Activated CD4-positive, alpha-beta T cell treated with anti-CD3 and anti-CD28 coated beads, Interleukin-2, amount 50 U/mL, for 1 hour (primary cell): ENCODE data around the gene CALHM4.

Source experiments
- DNase-seq: peaks from one replicate; pipeline ENCODE4 v3.0.0-alpha.2; 2020

The CALHM4 gene, protein sequence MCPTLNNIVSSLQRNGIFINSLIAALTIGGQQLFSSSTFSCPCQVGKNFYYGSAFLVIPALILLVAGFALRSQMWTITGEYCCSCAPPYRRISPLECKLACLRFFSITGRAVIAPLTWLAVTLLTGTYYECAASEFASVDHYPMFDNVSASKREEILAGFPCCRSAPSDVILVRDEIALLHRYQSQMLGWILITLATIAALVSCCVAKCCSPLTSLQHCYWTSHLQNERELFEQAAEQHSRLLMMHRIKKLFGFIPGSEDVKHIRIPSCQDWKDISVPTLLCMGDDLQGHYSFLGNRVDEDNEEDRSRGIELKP

DNA sequence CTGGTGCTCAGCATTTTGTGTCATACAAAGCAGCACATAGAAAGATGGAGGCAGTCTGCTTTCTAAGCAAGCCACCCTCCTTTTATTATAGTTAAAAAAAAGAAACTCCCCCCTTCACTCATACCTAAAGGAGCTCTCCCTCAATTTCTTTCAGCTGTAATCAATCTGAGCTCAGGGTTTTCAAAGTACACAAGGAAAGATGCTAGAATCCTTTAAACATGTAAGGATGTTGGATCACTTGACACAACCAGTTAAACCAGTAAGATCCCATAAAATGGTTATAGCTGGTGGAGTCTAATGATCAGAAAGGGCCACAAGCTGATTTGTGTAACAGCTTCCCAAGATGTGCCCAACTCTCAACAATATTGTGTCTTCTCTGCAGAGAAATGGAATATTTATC, at the start of gene CALHM4:
TSS of gene CALHM4 (plus strand) at position 301 of the 400 bp plus-strand sequence. CDS start at position 344, 43 bp downstream.
- no peak for DNase-seq

DNA sequence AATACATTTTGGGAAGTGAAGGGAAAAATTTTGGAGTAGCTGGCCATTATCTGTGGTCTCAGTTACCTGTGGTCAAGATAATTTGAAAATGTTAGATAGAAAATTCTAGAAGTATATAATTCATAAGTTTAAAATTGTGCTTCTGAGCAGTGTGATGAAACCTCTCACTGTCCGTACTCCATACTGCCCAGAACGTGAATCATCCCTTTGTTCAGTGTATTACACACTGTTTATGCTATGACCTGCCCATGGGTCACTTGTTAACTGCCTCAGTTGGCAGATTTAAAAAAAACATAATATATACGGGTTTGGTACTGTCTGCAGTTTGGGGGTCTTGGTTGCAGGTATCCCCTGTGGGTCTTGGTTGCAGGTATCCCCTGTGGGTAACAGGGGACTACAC, 46.2 kb upstream of the CALHM4 start:
- DNase-seq = no peak

DNA sequence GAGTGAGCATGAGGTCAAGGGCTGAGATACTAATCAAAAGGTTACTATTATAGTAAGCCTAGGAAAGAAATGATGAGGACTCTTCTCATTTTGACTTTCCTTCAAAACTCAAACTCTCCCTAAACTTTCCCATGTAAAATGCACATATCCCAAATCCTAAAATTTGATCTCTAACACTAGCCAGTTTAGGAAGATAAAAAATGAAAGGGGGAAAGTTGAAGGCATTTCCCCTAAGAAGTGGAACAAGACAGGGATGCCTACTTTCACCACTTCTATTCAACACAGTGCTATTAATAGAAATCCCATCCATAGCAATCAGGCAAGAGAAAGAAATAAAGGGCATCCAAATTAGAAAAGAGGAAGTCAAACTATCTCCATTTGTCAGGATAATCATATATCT, 45.0 kb upstream of the CALHM4 start:
- no peak for DNase-seq

DNA sequence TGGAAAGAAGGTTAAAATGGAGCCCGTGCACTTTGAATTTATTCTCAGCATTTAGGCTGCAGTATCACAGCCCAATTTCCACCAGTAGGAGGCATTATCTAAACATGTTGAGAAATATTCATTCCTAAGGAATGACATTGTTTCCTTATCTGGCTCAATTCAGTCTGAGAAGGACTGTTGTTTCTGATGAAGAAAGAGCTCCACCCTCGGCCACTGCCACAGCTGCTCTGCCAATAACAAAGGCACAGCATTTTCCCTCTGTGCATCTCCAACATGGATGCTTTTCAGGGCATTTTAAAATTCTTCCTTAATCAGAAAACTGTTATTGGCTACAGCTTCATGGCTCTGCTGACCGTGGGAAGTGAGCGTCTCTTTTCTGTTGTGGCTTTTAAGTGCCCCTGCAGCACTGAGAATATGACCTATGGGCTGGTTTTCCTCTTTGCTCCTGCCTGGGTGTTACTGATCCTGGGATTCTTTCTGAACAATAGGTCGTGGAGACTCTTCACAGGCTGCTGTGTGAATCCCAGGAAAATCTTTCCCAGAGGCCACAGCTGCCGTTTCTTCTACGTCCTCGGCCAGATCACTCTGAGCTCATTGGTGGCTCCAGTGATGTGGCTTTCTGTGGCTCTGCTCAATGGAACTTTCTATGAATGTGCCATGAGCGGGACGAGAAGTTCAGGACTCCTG, 42.0 kb upstream of the CALHM4 start, which contains the start of gene CALHM5:
TSS of gene CALHM5 (plus strand) at position 216 of the 687 bp plus-strand sequence. CDS start at position 274, 58 bp downstream.
- no peak for DNase-seq

DNA sequence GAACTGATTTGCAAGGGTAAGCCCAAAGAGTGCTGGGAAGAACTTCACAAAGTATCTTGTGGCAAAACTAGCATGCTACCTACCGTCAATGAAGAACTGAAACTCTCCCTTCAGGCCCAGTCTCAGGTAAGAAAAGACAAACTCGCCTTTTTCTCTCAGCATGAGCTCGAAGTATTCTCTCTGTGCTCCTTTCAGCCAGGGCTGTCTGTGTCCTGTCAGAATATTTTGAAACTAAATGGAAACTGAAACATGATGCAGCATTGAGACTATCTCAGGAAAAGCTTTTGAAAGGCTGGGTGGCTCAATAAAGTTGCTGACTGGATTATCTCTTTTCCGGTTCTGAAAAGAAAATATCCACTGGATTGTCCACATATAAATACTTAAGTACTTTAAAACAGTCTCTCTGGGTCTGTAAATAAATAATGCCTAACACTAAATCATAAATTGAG, 41.4 kb upstream of the CALHM4 start:
- DNase-seq = no peak

DNA sequence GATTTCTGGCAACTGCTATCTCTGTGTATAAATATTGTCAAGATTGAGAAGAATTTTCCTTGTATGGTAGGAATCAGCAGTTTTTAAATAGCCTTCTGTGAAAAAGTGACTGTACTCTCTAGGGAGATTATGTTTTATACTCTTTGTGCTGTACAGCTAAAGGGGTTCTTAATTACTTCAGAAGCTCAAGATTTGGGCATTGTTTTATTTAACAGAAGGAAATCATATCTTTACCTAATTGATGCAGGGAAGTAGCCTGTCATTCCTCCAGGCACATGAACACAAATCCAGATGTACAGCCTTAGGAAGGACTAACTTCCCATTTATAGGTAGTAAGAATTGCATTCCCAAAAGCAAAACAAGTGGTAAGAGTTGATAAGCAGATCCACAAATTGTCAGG, 40.8 kb upstream of the CALHM4 start:
- no peak for DNase-seq

DNA sequence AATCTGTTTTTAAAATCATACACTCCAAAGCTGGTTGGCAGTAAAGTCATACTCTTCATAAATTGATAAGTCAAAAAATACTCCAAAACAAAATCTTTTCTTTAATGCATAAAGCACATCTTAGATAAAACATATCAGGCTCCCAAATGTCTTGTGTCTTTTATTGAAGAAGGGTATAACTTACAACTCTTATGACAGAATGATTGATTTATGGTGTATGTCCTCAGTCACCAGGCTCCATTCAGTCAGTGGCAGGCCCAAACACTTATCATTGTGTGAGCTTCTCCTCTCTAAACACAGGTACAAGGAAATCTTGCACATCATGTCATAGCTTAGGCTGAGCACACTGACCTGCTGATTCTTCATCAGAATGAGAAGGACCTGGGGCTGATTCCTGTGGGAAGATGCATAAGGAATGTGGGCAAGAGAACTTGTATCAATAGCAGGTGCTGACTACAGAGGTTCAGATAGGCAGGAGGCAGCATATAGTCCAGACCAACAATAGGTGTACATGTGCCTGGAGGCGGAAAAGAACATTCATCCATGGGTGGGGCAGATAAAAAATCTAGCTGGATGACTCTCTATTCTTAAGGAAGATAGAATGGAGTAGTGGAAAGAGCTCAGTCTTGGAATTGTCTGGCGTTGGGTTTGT, 40.2 kb upstream of the CALHM4 start:
- no peak for DNase-seq

DNA sequence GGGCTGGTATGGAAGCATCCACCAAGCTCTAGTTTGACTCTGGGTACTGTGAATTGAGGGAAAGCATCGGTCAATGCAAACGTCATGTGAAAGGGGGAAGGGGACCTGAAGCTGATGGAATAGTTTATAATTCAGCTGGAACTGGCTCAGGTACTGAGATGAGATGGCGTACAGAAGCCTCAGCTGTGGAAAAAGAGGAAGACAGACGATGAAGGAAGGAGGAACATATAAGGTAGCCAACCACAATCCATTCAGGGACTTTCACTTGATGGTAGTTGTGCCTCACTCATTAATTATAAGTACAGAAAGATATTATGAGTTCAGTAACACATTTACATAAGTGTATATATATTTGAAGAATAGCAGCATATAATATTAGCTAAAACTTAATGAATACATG, 39.4 kb upstream of the CALHM4 start:
- no peak for DNase-seq

DNA sequence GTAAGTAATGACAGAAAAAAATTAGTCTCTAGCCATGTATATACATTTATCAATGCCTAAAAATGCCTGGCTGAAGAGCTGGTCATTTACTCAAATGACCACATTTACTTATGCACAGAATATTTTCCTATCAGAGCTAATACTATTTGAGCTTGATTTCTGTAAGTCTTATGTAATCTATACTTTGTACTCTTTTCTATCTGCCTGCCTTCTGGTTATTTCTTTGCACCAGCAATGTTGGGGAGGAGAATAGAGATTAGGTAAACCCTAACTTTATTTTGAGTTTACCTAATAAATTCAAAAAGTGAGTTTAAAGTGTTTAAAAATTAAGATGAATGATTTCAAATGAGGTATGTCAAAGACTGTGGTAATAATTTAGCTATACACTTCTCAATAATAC, 38.4 kb upstream of the CALHM4 start:
- no peak for DNase-seq

DNA sequence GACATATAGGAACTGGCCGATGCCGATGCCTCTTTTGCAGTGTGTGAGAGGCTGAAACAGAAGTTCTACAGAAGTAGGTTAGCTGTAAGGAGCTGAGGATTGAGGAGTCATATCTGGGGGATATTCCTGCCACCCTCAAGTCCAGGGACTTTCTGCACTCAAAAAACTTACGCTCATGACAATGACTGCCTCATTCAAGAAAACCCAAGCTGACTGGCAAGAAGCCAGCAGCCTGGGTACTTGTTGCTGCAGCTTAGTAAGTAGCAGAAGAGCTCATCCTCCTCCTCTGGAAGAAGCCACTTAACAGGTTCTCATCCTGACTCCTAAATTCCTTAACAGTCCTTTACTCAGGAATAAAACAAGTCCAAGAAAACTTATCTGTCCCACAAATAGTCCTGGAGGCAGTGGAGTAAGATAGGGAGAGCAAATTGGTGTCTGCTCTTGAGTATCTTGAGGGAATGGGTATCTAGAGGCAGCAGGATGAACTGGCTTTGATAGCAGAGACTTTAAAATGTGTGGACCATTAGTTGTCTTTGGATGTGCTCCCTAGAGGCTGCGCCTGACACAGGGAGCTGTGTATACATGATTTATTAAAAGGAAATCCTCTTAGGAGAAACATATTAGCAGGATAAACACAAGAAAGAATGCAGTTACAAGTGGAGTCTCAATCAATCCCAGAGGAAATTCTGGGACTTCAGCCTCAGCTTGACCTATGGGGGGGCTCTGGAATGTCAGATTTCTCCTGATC, 34.8 kb upstream of the CALHM4 start:
- DNase-seq = no peak

DNA sequence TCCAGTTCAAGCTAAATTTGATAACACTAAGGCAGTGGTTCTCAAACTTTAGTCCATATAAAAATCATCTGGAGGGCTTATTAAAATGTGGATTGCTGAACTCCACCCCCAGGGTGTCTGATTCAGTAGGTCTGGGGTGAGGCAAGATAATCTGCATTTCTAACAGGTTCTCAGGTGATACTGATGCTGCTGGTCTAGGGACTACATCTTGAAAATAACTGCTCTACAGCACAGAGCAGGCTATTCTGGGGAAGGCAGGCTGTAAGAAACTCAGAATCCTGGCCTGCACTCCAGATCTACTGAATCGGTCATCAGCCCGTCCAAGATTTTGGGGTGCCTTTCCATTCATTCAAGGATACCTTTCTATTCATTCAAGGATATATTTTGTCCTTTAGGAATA, 30.7 kb upstream of the CALHM4 start:
- no peak for DNase-seq

DNA sequence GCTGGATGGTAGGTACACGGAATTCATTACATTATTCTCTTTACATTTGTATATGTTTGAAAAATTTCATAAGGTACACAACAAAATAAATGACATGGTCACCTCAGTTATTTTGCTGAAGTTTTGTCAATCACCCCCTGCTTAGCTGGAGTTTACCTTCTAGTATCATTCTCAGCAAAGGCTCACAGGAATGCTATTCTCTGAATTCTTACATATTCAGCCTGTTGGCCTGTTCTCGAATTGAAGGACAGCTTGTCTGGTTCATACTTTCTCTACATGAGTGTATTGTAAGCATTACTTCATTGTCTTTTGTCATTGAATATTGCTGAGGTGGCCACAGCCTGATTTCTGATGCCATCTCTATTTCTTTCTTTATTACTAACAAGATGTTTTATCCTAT, 29.3 kb upstream of the CALHM4 start:
- DNase-seq = no peak

DNA sequence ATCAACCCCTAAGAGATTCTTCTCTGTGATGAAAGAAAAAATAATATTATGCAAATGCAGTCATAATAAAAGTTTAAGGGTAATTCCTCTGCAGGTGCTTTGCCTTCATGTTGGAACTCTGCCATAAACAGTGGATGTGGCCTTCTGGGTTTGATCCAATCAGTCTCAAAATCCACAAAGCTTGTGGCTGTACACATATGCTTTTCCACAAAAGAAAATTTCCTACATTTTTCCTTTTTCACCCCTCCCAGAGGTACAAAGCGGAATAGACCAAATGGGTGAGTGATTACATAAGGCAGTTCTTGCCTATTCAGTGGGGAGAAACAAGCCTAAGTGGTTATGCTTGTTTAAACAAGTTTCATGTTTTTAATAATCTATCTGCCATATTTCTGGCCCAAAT, 25.4 kb upstream of the CALHM4 start:
- no peak for DNase-seq

DNA sequence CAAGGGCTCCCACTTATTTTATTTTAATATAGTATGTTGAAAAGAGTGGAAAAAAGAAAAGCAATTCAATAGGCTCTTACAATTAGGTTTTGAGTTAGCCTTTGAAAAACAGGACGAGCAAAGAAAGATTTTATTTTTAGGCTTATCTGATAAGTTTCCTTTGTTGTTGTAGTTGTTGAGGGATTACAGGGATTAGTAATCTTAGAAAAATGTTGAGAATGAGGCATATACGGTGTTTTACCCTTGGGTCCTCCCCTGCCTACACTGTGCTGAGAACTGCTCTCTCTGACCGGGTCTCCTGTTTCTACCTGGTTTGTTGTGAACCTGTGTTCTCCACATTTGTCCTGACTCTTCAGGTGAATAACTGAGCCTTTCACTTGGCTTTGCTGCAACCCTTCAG, 24.8 kb upstream of the CALHM4 start:
- no peak for DNase-seq

DNA sequence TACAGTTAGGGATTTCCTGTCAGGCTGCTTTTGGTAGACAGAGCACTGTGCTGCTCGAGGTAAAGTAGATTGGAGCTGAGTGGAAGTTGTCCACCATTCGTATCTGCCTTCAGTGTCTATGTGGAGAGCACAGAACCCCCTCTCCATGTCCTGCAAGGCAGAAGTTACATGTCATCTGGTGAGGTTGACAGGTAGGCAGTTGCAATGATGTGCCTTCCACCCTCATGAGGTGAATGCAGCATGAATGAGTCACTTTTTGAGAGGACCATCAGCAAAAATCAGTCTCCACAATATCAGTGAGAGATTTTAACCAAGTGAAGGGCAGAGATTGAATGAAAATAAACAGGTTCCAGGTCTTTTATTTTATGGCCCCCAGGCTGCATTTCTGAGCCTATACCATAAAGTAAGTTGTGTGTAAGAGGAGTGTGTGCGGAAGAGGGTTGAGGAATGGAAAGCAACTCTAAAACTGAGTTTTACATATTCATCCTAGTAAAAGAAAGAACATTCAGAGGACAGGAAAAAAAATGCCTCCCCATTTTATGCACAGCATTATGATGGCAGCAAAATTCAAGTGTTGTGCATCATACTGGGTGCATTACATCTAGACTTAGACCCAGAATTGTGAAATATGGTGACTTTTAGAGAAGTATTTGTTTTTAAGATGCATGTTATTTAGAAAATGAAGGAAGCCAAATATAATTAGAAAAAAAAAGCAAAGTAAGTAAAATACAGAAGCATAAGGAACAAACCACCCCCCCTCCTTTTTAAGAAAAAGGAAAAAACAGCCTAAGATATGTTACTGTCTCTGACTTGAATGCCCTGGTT, 23.9 kb upstream of the CALHM4 start:
- no peak for DNase-seq

DNA sequence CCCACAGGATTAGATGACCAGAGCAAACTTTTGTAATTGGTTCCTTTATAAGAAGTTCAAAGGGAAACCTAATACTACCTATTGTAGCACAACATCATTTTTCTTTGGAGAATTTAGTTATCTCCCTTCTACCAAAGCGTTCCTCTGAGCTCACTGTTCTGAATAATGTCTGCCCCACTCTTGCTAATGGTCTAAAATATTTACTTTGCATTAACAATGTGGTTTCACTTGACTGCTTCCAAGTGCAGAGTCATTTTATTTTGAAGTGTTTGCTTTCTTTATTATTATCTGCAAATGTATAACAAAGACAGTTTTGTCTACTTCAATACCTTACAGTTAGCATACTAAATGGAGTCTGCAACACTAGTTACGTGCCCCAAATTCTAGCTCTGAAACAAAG, 23.1 kb upstream of the CALHM4 start:
- DNase-seq = no peak

DNA sequence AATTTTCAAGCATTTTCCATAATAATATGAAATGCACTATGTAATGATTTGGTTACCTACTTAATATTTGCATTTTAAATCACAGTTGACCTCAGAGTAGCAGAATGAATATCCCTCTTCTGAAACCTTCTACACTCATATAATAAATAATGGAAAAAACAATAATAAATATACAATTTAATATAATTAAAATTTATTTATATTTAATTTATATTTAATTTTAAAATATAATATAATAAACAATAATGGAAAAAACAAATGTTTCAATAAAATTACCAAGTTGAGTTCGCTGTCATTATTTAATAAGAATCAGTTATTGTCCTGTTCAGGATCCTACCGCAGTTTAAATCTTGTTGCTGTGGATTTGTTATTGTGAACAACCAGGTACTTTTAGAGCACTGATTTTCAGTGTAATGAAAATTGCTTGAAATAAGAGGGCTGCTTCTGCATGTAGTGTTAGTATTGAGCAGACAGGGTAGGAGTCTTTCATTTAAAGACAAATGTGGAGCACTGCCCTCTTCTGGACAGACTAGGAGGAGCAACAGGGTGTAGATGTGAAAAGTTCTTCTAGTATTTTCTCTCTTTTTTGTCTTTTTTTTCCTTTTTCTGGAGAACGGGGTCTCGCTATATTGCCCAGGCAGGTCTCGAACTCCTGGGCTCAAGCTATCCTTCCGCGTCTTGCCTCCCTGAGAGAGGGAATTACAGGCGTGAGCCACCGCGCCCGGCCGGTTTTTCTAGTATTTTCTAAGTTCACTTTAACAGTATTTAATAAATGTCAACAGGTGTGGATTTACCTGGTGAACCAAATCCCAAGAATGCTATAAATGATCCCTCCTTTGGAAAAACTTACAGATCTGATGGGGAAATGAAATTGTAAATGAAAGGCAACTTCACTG, 21.6 kb upstream of the CALHM4 start:
- peak; percentile 61 for DNase-seq

DNA sequence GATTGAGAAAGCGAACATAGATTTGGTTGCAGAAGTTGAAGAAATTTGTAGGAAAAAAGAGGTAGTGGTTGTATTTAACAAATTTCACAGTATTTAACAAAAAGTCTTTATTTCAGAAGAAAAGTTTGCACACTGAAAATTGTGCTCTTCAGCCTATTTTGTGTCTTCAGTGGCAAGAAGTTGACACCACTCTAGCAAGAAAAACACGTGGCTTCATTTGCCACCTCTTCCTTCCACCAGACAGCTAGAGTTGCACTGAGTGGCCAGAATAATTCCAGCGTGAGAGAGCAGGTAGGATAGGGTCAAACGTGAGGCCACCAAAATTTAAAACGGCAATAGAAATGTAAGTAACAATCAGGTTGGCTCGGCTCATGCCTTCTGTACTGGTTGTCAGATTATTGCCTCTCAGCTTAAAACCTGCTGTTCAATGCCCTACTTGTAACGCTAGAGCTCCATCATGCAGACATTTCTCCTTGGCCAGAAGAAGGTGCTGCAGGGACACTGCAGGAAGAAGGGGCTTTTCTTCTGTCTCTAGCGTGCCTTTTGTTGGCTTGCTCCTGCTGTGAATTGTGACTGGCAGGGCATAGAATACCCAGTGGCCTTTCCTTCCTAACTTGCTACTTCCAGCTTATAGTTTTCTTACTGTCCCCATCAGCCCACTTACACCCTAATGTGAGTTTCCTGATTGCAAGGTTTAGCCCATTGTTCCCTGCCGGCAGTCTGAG, 20.2 kb upstream of the CALHM4 start:
- no peak for DNase-seq

DNA sequence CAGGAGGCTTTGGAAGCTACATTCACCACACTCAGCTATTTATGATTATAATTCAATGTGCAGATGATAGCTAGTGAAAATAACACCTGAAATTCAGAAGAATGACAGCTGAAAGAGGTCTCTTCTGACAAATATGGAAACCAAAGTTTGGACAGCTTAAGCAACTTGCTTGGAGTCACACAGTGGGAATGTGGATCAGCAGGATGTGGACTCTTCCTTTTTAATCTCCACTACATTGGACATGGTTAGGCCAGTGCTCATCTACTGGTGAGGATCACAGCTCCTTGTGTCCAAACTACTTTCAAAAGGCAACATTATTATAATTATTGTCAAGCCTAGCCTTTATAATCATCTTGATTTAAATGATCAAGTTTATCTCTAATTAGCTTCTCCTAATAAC, 18.4 kb upstream of the CALHM4 start:
- DNase-seq = no peak

DNA sequence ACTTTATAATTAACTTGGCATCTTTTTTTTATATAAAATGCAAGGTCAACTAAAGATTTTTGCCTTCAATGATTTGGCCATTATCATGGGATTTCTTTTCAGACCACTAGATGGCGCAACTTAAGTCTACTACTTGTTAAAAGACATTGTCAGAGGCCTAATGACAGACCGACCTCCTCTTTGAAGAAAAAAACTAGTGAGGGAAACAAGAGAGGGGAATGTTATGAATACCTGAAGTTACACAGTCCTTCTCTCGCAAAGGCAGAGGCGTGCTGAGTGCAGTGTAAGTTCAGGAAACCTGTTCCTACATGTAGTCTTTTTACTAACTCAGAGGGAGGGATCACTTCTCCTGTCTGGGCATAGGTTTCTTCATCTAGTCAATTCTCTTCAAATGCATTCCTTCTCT, 17.3 kb upstream of the CALHM4 start:
- DNase-seq = no peak

DNA sequence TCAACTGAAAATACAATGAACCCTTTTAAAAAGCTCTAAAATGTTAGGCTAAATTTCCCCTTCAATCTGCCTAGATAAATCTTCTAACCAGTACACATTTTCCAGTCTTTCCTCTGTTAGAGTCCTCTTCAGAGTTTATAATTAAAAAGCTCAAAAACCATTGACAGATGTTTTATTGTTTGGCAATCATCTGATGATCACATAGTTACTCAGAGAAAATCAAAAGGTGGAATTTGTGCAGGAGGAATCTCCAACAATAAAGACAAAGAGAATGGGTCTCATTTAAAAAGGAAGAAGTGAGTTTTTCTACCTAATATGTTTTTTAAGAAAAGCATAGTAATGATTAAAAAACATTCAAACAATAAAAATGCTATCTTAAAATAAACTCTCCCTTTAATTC, 11.1 kb upstream of the CALHM4 start:
- no peak for DNase-seq
